DOHH2 (cell line): ENCODE results near the gene SMURF1.

Source experiments
- EZH2phosphoT487 ChIP-seq: fragments of 200-600 bp; sonication (generic); IDR thresholded peaks from 2 replicates; pipeline ENCODE4 v1.6.1; 2017; ENCODE audit warnings: borderline replicate concordance, mild to moderate bottlenecking, antibody characterized with exemption, low read length, moderate library complexity, mixed read lengths
- TF ChIP-seq, protein P1 (sequence below): fragments of 200-600 bp; sonication (generic); IDR thresholded peaks from one replicate; pipeline ENCODE4 v1.5.1; 2014; ENCODE audit warnings: antibody characterized with exemption, mild to moderate bottlenecking, low read depth, low read length; ENCODE audit not compliant: poor library complexity, severe bottlenecking

DNA sequence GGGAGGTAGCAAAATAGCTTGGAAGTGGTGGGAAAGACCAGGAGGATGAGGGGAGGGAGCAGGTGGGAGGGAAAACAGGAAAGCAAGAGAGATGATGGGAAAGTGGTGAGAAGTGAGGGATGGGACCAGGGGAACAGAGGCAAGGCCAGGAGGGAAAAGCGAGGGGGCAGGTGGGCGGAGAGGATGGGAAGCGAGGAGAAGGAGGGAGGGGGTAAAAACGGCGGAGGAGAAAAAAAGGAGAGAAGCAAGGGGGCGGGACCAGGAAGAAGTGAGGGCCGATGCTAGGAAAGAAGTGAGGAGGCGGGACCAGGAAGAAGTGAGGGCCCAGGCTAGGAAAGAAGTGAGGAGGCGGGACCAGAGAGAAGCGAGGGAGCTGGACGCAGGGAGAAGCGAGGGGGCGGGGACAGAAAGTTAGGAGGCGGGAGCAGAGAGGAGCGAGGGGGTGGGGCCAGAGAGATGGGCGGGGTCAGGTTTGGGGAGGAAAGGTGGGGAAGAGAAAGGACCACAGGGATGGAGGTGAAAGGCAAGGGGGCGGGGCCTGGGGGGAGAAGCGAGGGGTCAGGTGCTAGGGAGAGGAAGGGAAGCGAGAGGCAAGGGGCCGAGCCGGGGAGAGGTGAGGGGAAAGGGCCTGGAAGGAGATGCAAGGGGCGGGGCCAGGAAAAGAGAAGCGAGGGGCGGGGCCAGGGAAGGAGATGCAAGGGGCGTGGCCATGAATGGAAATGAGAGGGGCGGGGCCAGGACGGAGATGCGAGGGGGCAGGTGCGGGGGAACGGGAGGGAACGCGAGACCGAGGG lies 984 bp downstream of the SMURF1 start:
- TF ChIP-seq, protein P1, sequence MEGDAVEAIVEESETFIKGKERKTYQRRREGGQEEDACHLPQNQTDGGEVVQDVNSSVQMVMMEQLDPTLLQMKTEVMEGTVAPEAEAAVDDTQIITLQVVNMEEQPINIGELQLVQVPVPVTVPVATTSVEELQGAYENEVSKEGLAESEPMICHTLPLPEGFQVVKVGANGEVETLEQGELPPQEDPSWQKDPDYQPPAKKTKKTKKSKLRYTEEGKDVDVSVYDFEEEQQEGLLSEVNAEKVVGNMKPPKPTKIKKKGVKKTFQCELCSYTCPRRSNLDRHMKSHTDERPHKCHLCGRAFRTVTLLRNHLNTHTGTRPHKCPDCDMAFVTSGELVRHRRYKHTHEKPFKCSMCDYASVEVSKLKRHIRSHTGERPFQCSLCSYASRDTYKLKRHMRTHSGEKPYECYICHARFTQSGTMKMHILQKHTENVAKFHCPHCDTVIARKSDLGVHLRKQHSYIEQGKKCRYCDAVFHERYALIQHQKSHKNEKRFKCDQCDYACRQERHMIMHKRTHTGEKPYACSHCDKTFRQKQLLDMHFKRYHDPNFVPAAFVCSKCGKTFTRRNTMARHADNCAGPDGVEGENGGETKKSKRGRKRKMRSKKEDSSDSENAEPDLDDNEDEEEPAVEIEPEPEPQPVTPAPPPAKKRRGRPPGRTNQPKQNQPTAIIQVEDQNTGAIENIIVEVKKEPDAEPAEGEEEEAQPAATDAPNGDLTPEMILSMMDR = no peak
- TF ChIP-seq EZH2phosphoT487 = no peak
